H1 (cell line): ENCODE measurements around the gene MPPED1. TPM values are rescaled to one million over a fixed set of nuclear protein-coding genes. Genes with fewer than 3 reads are reported as not detected.

Source experiments
- CEBPB ChIP-seq: IDR thresholded peaks from 2 replicates; pipeline ENCODE4 v1.6.1; 2012; ENCODE audit warnings: low read depth, low read length
- SP1 ChIP-seq: IDR thresholded peaks from 2 replicates; pipeline ENCODE4 v1.6.1; 2011; ENCODE audit warnings: low read depth, low read length
- SP4 ChIP-seq: IDR thresholded peaks from 2 replicates; pipeline ENCODE4 v1.6.1; 2012; ENCODE audit warnings: low read length, inconsistent platforms
- polyA plus RNA-seq, 7 experiments: library from polyadenylated mRNA; depleted of rRNA in 3 of 7; stranded (reverse) in 5 of 7; unstranded in 2 of 7; fragments of >200 nt in 5 of 7; fragments of 200-250 nt in 2 of 7; gene quantifications; 1 replicate in 5 of 7; 2 replicates in 1 of 7; 4 replicates in 1 of 7; pipeline versions ENCODE4 v1.2.1 to v1.2.3, GENCODE V29; 2011 to 2013; ENCODE audit warnings: missing spikeins in 2 of 7, mixed read lengths in 2 of 7
- total RNA-seq: library from RNA; stranded (reverse); fragmentation: NEBNext Ultra II Directional; extraction: Animal tissue kit (Norgen Biotek cat#: 25700); gene quantifications from 2 replicates; pipeline ENCODE4 v1.2.1, GENCODE V29; 2021
- TF ChIP-seq, protein P1 (sequence below): fragments of 300-600 bp; sonication (generic); IDR thresholded peaks from 2 replicates; pipeline ENCODE4 v1.7.1; 2012; ENCODE audit warnings: low read length, moderate library complexity, mild to moderate bottlenecking, inconsistent platforms; ENCODE audit not compliant: insufficient replicate concordance
- TF ChIP-seq, protein P2 (sequence below), 3 experiments: IDR thresholded peaks; 1 replicate in 2 of 3; 2 replicates in 1 of 3; pipeline versions ENCODE4 v1.5.1 to v1.6.1; 2011; ENCODE audit warnings: low read length in 3 of 3, mild to moderate bottlenecking in 3 of 3, inconsistent platforms in 2 of 3, low read depth in 1 of 3, moderate library complexity in 1 of 3; ENCODE audit not compliant: insufficient read depth in 1 of 3; ENCODE audit errors: control extremely low read depth in 1 of 3
- TF ChIP-seq, protein P3 (sequence below): IDR thresholded peaks from 2 replicates; pipeline ENCODE4 v1.6.1; 2012; ENCODE audit warnings: inconsistent platforms
- TF ChIP-seq, protein P4 (sequence below): IDR thresholded peaks from 2 replicates; pipeline ENCODE4 v1.6.1; 2012; ENCODE audit warnings: low read length, inconsistent platforms

Gene MPPED1
- total and polyA plus RNA-seq, 2 of the 8 experiments (the other 6 are each of a cell fraction or from before 2014, with no cell fraction given), result 0.29 to 0.37 TPM

DNA sequence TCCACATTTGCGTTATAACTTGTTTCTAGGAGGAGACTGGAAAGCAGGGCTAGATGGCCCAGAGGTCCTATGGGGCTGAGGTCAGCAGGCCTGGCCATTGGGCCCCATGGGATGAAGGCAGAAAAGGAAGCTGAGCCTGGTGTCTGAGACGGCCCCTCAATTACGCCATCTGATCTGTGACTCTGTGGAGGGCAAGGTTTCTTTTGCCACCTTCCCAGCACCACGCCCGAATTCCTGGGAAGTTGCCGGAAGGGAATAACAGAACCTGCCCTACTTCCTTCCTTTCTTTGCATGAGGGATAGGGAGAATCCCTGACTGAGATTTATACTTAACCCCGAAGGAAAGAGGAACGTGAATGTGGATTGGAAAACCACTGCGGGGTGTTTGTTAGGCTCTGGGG, 118.1 kb downstream of the MPPED1 start (continued):
- TF ChIP-seq, protein P1, sequence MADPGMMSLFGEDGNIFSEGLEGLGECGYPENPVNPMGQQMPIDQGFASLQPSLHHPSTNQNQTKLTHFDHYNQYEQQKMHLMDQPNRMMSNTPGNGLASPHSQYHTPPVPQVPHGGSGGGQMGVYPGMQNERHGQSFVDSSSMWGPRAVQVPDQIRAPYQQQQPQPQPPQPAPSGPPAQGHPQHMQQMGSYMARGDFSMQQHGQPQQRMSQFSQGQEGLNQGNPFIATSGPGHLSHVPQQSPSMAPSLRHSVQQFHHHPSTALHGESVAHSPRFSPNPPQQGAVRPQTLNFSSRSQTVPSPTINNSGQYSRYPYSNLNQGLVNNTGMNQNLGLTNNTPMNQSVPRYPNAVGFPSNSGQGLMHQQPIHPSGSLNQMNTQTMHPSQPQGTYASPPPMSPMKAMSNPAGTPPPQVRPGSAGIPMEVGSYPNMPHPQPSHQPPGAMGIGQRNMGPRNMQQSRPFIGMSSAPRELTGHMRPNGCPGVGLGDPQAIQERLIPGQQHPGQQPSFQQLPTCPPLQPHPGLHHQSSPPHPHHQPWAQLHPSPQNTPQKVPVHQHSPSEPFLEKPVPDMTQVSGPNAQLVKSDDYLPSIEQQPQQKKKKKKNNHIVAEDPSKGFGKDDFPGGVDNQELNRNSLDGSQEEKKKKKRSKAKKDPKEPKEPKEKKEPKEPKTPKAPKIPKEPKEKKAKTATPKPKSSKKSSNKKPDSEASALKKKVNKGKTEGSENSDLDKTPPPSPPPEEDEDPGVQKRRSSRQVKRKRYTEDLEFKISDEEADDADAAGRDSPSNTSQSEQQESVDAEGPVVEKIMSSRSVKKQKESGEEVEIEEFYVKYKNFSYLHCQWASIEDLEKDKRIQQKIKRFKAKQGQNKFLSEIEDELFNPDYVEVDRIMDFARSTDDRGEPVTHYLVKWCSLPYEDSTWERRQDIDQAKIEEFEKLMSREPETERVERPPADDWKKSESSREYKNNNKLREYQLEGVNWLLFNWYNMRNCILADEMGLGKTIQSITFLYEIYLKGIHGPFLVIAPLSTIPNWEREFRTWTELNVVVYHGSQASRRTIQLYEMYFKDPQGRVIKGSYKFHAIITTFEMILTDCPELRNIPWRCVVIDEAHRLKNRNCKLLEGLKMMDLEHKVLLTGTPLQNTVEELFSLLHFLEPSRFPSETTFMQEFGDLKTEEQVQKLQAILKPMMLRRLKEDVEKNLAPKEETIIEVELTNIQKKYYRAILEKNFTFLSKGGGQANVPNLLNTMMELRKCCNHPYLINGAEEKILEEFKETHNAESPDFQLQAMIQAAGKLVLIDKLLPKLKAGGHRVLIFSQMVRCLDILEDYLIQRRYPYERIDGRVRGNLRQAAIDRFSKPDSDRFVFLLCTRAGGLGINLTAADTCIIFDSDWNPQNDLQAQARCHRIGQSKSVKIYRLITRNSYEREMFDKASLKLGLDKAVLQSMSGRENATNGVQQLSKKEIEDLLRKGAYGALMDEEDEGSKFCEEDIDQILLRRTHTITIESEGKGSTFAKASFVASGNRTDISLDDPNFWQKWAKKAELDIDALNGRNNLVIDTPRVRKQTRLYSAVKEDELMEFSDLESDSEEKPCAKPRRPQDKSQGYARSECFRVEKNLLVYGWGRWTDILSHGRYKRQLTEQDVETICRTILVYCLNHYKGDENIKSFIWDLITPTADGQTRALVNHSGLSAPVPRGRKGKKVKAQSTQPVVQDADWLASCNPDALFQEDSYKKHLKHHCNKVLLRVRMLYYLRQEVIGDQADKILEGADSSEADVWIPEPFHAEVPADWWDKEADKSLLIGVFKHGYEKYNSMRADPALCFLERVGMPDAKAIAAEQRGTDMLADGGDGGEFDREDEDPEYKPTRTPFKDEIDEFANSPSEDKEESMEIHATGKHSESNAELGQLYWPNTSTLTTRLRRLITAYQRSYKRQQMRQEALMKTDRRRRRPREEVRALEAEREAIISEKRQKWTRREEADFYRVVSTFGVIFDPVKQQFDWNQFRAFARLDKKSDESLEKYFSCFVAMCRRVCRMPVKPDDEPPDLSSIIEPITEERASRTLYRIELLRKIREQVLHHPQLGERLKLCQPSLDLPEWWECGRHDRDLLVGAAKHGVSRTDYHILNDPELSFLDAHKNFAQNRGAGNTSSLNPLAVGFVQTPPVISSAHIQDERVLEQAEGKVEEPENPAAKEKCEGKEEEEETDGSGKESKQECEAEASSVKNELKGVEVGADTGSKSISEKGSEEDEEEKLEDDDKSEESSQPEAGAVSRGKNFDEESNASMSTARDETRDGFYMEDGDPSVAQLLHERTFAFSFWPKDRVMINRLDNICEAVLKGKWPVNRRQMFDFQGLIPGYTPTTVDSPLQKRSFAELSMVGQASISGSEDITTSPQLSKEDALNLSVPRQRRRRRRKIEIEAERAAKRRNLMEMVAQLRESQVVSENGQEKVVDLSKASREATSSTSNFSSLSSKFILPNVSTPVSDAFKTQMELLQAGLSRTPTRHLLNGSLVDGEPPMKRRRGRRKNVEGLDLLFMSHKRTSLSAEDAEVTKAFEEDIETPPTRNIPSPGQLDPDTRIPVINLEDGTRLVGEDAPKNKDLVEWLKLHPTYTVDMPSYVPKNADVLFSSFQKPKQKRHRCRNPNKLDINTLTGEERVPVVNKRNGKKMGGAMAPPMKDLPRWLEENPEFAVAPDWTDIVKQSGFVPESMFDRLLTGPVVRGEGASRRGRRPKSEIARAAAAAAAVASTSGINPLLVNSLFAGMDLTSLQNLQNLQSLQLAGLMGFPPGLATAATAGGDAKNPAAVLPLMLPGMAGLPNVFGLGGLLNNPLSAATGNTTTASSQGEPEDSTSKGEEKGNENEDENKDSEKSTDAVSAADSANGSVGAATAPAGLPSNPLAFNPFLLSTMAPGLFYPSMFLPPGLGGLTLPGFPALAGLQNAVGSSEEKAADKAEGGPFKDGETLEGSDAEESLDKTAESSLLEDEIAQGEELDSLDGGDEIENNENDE, result no peak
- TF ChIP-seq SP1 (no peak), CEBPB (no peak), SP4 (no peak)
- TF ChIP-seq, protein P2, sequence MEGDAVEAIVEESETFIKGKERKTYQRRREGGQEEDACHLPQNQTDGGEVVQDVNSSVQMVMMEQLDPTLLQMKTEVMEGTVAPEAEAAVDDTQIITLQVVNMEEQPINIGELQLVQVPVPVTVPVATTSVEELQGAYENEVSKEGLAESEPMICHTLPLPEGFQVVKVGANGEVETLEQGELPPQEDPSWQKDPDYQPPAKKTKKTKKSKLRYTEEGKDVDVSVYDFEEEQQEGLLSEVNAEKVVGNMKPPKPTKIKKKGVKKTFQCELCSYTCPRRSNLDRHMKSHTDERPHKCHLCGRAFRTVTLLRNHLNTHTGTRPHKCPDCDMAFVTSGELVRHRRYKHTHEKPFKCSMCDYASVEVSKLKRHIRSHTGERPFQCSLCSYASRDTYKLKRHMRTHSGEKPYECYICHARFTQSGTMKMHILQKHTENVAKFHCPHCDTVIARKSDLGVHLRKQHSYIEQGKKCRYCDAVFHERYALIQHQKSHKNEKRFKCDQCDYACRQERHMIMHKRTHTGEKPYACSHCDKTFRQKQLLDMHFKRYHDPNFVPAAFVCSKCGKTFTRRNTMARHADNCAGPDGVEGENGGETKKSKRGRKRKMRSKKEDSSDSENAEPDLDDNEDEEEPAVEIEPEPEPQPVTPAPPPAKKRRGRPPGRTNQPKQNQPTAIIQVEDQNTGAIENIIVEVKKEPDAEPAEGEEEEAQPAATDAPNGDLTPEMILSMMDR (IDR thresholded peaks at IDR 0.05; ENCODE audit: control extremely low read depth in 1 of 3, insufficient read depth in 1 of 3, low read depth in 1 of 3, low read length in 3 of 3), result no peak
- TF ChIP-seq, protein P3, sequence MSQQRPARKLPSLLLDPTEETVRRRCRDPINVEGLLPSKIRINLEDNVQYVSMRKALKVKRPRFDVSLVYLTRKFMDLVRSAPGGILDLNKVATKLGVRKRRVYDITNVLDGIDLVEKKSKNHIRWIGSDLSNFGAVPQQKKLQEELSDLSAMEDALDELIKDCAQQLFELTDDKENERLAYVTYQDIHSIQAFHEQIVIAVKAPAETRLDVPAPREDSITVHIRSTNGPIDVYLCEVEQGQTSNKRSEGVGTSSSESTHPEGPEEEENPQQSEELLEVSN, result no peak
- TF ChIP-seq, protein P4, sequence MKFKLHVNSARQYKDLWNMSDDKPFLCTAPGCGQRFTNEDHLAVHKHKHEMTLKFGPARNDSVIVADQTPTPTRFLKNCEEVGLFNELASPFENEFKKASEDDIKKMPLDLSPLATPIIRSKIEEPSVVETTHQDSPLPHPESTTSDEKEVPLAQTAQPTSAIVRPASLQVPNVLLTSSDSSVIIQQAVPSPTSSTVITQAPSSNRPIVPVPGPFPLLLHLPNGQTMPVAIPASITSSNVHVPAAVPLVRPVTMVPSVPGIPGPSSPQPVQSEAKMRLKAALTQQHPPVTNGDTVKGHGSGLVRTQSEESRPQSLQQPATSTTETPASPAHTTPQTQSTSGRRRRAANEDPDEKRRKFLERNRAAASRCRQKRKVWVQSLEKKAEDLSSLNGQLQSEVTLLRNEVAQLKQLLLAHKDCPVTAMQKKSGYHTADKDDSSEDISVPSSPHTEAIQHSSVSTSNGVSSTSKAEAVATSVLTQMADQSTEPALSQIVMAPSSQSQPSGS, result no peak
